A673 (cell line): ENCODE results near the gene EFCAB11. TPM values are rescaled to one million over a fixed set of nuclear protein-coding genes. Genes with fewer than 3 reads are reported as not detected.

Experiments used
- BruUV-seq: library from RNA; stranded (reverse); fragments of 400-500 nt; replicated peaks from 2 replicates; lab custom pipeline; 2021; lab: Mats Ljungman, UMichigan
- CTCF ChIA-PET: fragments of 300-600 bp; sonication (Branson Sonifier 250); formaldehyde crosslinking; loops from one replicate; lab custom pipeline; 2022; ENCODE audit warnings: antibody characterized with exemption; lab: Charles Lee
- POLR2A ChIA-PET: fragments of 300-600 bp; sonication (Branson Sonifier 250); formaldehyde crosslinking; loops from one replicate; lab custom pipeline; 2022; ENCODE audit warnings: antibody characterized with exemption; ENCODE audit not compliant: low non-redundant PET; lab: Charles Lee
- DNase-seq: peaks from one replicate; pipeline ENCODE4 v3.0.0-alpha.2; 2015; ENCODE audit warnings: low spot score
- H3K27ac ChIP-seq: fragments of 200-600 bp; sonication (generic); 2 replicates; pipeline ENCODE4 v1.5.1; 2016; ENCODE audit warnings: mixed run types, low read depth, mild to moderate bottlenecking, mixed read lengths, antibody characterized with exemption, low read length; ENCODE audit not compliant: poor library complexity, severe bottlenecking
- H3K27me3 ChIP-seq: fragments of 200-600 bp; sonication (generic); replicated peaks from 2 replicates; pipeline ENCODE4 v1.6.1; 2017; ENCODE audit warnings: mixed run types, low read depth, mild to moderate bottlenecking, mixed read lengths, antibody characterized with exemption, low read length; ENCODE audit not compliant: insufficient read depth, poor library complexity
- H3K36me3 ChIP-seq: fragments of 200-600 bp; sonication (generic); 2 replicates; pipeline ENCODE4 v1.6.1; 2016; ENCODE audit warnings: mixed run types, mild to moderate bottlenecking, mixed read lengths, antibody characterized with exemption, low read length; ENCODE audit not compliant: insufficient read depth, poor library complexity, severe bottlenecking
- H3K4me1 ChIP-seq: fragments of 200-600 bp; sonication (generic); 2 replicates; pipeline ENCODE4 v1.6.1; 2017; ENCODE audit warnings: mixed run types, mild to moderate bottlenecking, mixed read lengths, antibody characterized with exemption, low read length; ENCODE audit not compliant: insufficient read depth, poor library complexity, severe bottlenecking
- H3K4me3 ChIP-seq: fragments of 200-600 bp; sonication (generic); 2 replicates; pipeline ENCODE4 v1.5.1; 2016; ENCODE audit warnings: low read depth, mixed run types, mild to moderate bottlenecking, mixed read lengths, low read length; ENCODE audit not compliant: poor library complexity, severe bottlenecking
- H3K9me3 ChIP-seq: fragments of 200-600 bp; sonication (generic); 2 replicates; pipeline ENCODE4 v1.6.1; 2016; ENCODE audit warnings: mixed run types, low read depth, mild to moderate bottlenecking, mixed read lengths, antibody characterized with exemption, low read length; ENCODE audit not compliant: poor library complexity, severe bottlenecking
- EZH2 ChIP-seq: fragments of 200-600 bp; sonication (generic); IDR thresholded peaks from 2 replicates; pipeline ENCODE4 v1.6.1; 2017; ENCODE audit warnings: borderline replicate concordance, low read depth, mild to moderate bottlenecking, mixed read lengths, antibody characterized with exemption, low read length; ENCODE audit not compliant: poor library complexity, severe bottlenecking
- intact Hi-C: fragments of 100-400 bp; cut with micrococcal nuclease; formaldehyde crosslinking; loops from one replicate; pipeline ENCODE4 v1.10.0; 2022; ENCODE audit not compliant: unreplicated experiment
- total RNA-seq: library from RNA; stranded (reverse); gene quantifications from 2 replicates; pipeline ENCODE4 v1.2.3, GENCODE V29; 2021
- TF ChIP-seq, protein P1 (sequence below): fragments of 300-800, 200-600 bp; sonication (generic); conservative IDR thresholded peaks from 2 replicates; pipeline ENCODE4 v1.5.1; 2017; ENCODE audit warnings: low read depth, mild to moderate bottlenecking, antibody characterized with exemption, low read length, moderate library complexity, mixed read lengths

EFCAB11 gene
- total RNA-seq, 1 experiment from 2014 or later: 8.4 TPM

DNA sequence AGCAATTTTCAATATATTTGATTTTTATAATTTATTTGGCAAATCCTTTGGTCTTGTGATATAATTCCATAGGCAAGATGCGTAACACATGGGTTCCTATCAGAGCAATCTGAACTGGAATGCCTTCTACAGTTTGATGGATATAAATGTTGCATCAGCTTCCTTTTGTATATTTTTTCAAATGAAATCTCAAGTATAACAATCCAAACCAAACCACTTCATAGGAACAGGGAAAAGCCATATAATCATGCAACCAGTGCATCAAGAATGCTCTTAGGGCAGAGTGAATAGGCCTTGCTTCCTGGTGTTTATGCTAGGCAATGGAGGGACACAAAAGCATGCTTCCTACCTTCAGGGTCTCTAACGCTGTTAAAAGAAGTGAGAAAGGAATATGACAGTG is 34.5 kb downstream of the EFCAB11 start:
- no TSS peak for BruUV-seq

DNA sequence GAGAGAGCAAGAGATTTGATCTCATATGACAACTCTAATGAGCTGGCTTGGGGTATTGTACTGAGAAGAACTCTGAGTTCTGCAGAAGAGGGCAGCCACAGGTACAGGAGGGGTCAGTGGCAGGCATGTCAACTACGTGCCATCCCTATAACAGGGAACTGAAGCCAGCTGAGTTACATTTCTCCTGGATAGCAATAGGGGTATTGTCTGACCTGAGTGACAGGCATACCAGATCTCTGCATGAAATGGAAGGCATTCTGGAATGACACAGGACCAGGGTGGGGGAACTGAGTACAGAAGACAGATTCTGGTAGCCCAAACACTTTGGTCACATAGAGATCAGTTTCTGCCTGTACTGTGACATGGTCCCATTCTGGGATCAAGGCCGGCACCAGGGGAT is 35.8 kb downstream of the EFCAB11 start:
- POLR2A ChIA-PET: no interaction called here
- CTCF ChIA-PET: no interaction called here
- Histone ChIP-seq H3K9me3 (no peaks in the 10 kb centered on the region), H3K4me1 (peaks cover 5% of the 10 kb centered on the region), H3K4me3 (no peak overlapping the region), H3K27ac (no peak overlapping the region), H3K27me3 (no peaks in the 10 kb centered on the region), H3K36me3 (no peaks in the 10 kb centered on the region)
- DNase-seq: no peak
- BruUV-seq: no TSS peak
- intact Hi-C loops: loop anchor here (10.0 kb wide), 2 partner anchors 504 to 674 kb away; partner anchors contain the start of gene FOXN3
- TF ChIP-seq EZH2: no peak
- TF ChIP-seq, protein P1, sequence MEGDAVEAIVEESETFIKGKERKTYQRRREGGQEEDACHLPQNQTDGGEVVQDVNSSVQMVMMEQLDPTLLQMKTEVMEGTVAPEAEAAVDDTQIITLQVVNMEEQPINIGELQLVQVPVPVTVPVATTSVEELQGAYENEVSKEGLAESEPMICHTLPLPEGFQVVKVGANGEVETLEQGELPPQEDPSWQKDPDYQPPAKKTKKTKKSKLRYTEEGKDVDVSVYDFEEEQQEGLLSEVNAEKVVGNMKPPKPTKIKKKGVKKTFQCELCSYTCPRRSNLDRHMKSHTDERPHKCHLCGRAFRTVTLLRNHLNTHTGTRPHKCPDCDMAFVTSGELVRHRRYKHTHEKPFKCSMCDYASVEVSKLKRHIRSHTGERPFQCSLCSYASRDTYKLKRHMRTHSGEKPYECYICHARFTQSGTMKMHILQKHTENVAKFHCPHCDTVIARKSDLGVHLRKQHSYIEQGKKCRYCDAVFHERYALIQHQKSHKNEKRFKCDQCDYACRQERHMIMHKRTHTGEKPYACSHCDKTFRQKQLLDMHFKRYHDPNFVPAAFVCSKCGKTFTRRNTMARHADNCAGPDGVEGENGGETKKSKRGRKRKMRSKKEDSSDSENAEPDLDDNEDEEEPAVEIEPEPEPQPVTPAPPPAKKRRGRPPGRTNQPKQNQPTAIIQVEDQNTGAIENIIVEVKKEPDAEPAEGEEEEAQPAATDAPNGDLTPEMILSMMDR: no peak

More for the DNA sequence above, 34.5 kb downstream of the EFCAB11 start:
- Histone ChIP-seq H3K27ac (peak overlapping the region; percentile 11), H3K27me3 (no peaks in the 10 kb centered on the region), H3K36me3 (no peaks in the 10 kb centered on the region), H3K4me3 (no peak overlapping the region), H3K4me1 (peaks cover 5% of the 10 kb centered on the region), H3K9me3 (no peaks in the 10 kb centered on the region)
- no peak for TF ChIP-seq EZH2
- TF ChIP-seq, protein P1: no peak
- intact Hi-C loops: no loop called here
- POLR2A ChIA-PET: no interaction called here
- CTCF ChIA-PET: no interaction called here
- DNase-seq: no peak

DNA sequence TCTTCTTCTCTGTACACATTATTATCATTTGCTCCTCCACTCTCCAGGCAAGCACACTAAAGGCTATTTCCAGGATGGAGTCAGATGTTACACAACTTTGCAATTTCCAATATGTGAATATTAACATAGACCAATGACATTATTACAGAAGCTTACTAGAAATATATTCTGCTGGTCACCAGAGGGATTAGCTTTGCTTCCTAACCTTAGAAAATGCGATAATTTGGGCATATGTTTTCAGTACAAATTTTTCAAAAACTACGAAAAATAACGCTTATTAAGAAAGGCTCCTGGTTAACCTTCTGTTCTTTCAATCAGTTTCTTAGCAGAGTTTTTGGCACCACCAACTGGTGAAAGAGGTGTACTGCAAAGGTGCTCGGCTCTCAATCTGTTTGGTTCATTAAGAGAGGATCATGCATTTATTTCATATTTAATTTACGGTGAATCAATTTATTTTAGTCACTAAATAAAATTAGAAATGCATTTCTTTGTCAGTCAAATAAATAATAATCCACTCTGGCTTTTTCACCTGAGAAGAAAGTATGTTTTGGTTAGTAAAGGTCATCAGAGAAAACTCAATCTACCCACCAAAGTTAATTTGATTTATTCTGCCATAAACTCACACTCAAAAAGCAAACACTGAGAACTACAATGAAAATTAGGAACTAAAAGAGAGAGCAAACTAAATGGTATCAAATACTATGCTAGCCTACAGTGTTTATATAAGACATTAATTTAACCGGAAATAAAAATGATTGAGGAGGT is 39.2 kb downstream of the EFCAB11 start:
- Histone ChIP-seq H3K4me1 (peaks cover 27% of the 10 kb centered on the region), H3K9me3 (no peaks in the 10 kb centered on the region), H3K27me3 (no peaks in the 10 kb centered on the region), H3K36me3 (no peaks in the 10 kb centered on the region), H3K4me3 (no peak overlapping the region), H3K27ac (no peak overlapping the region)
- intact Hi-C loops: loop anchor here (2.0 to 10.0 kb wide), 3 partner anchors 500 to 738 kb away; partner anchors contain the start of gene FOXN3
- BruUV-seq: no TSS peak
- ChIA-PET POLR2A (no interaction called here), CTCF (no interaction called here)
- TF ChIP-seq, protein P1: peak; percentile 91
- no peak for TF ChIP-seq EZH2
- peak; percentile 72 for DNase-seq
